Measurements from ENCODE around the gene DDX10.
"Not testable (repeated sequence)": the region's sequence is repeated elsewhere in the genome, so short reads cannot be mapped to it uniquely, and the experiment has no call there.

The DDX10 gene

GRCh38 chr11:108779147-108779546 lies 114.3 kb downstream of the DDX10 start:
- DNase-seq: not testable (repeated sequence)

GRCh38 chr11:108780119-108780518 lies 115.2 kb downstream of the DDX10 start:
- DNase-seq: no peak

- DNase-seq: no peak
Measured at GRCh38 chr11:108781946-108782345, 117.1 kb downstream of the DDX10 start.

GRCh38 chr11:108786281-108786990 lies 121.6 kb downstream of the DDX10 start:
- no peak for DNase-seq

GRCh38 chr11:108787105-108787504 lies 122.2 kb downstream of the DDX10 start:
- DNase-seq: no peak

- DNase-seq: peak in 1 of 2 experiments; percentile 50
Measured at GRCh38 chr11:108788565-108789199, 123.8 kb downstream of the DDX10 start.

GRCh38 chr11:108790501-108791299 lies 125.8 kb downstream of the DDX10 start:
- DNase-seq: no peak

- no peak for DNase-seq
Measured at GRCh38 chr11:108793138-108793537, 128.3 kb downstream of the DDX10 start.

GRCh38 chr11:108793611-108794010 lies 128.7 kb downstream of the DDX10 start:
- no peak for DNase-seq

GRCh38 chr11:108796551-108796950 lies 131.7 kb downstream of the DDX10 start:
- DNase-seq: no peak

GRCh38 chr11:108797578-108798100 lies 132.8 kb downstream of the DDX10 start:
- no peak for DNase-seq

- DNase-seq: no peak
Measured at GRCh38 chr11:108802492-108802891, 137.6 kb downstream of the DDX10 start.

- no peak for DNase-seq
Measured at GRCh38 chr11:108803776-108804175, 138.9 kb downstream of the DDX10 start.

- DNase-seq: no peak
Measured at GRCh38 chr11:108804511-108804910, 139.6 kb downstream of the DDX10 start.

GRCh38 chr11:108805030-108805429 lies 140.2 kb downstream of the DDX10 start:
- no peak for DNase-seq

- no peak for DNase-seq
Measured at GRCh38 chr11:108807262-108807661, 142.4 kb downstream of the DDX10 start.

GRCh38 chr11:108813086-108813485 lies 148.2 kb downstream of the DDX10 start:
- DNase-seq: no peak

GRCh38 chr11:108817976-108818375 lies 153.1 kb downstream of the DDX10 start:
- no peak for DNase-seq

- DNase-seq: no peak
Measured at GRCh38 chr11:108818971-108819370, 154.1 kb downstream of the DDX10 start.

GRCh38 chr11:108819957-108820356 lies 155.1 kb downstream of the DDX10 start:
- no peak for DNase-seq

GRCh38 chr11:108823960-108824359 lies 159.1 kb downstream of the DDX10 start:
- DNase-seq: not testable (repeated sequence)

GRCh38 chr11:108824545-108824944 lies 159.7 kb downstream of the DDX10 start:
- DNase-seq: no peak

- no peak for DNase-seq
Measured at GRCh38 chr11:108825381-108825780, 160.5 kb downstream of the DDX10 start.

- DNase-seq: no peak
Measured at GRCh38 chr11:108826136-108826535, 161.3 kb downstream of the DDX10 start.
